Measurements from ENCODE around the gene TBCK. TPM values are rescaled to one million over a fixed set of nuclear protein-coding genes. Genes with fewer than 3 reads are reported as not detected.

TBCK gene
- polyA plus RNA-seq, 1 experiment: 36.3 TPM

DNA sequence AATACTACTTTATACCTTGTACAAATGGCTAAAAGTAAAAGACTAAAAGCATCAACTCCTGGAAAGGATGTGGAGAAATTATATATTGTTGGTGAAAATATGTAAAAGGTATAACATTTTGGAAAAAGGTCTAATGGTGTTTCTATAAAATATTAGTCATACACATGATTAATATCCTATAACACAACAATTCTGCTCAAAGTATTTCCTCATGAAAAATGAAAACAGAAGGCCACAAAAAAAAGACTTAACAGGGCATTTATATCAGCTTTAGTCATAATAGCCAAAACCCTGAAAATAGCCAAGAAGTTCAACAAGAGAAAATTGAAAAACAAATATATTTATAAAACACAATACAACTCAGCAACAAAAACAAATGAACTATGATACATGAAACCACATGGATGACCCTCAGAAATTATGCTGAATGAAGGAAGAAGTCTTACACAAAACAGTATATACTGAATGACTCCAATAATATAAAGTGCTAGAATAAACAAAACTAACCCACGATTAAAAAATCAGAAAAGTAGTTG is 38.8 kb downstream of the TBCK start:
- Histone ChIP-seq H3K27me3 (ENCODE audit: control insufficient read depth, insufficient read depth, low read length) (no peaks in the 10 kb centered on the region), H3K4me3 (ENCODE audit: low read depth, low read length) (no peak overlapping the region), H3K36me3 (ENCODE audit: control insufficient read depth, insufficient read depth, low read length) (0 out of 2 replicates have a peak, but pooled peaks cover 1% of the 10 kb centered on the region)
- no peak for DNase-seq (ENCODE audit: low read depth)
- ChIA-PET CTCF (no interaction called here), POLR2A (no interaction called here)
- TF ChIP-seq, protein P1, sequence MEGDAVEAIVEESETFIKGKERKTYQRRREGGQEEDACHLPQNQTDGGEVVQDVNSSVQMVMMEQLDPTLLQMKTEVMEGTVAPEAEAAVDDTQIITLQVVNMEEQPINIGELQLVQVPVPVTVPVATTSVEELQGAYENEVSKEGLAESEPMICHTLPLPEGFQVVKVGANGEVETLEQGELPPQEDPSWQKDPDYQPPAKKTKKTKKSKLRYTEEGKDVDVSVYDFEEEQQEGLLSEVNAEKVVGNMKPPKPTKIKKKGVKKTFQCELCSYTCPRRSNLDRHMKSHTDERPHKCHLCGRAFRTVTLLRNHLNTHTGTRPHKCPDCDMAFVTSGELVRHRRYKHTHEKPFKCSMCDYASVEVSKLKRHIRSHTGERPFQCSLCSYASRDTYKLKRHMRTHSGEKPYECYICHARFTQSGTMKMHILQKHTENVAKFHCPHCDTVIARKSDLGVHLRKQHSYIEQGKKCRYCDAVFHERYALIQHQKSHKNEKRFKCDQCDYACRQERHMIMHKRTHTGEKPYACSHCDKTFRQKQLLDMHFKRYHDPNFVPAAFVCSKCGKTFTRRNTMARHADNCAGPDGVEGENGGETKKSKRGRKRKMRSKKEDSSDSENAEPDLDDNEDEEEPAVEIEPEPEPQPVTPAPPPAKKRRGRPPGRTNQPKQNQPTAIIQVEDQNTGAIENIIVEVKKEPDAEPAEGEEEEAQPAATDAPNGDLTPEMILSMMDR (IDR thresholded peaks at IDR 0.05; ENCODE audit: insufficient read depth, low read depth, low read length): no peak

DNA sequence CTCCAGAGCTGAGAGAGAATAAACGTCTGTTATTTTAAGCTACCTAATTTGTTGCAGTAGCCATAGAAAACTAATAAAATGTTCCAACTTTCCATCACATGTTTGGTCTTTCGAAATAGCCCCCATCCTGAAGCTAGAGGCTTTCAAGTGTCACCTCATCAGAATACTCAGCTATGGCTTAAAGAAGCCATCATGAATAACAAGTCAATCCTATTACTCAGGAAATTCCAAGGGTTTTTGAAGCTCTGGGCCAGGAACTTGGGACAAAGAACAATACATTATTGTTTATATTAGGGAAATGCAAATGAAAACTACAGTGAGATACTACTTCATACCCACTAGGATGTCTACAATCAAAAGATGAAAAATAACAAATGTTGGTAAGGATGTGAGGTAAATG is 42.2 kb downstream of the TBCK start:
- ChIA-PET POLR2A (no interaction called here), CTCF (no interaction called here)
- 0 out of 2 replicates have a peak, but pooled peaks cover 1% of the 10 kb centered on the region for H3K36me3 ChIP-seq (ENCODE audit: control insufficient read depth, insufficient read depth, low read length)
- TF ChIP-seq, protein P1 (IDR thresholded peaks at IDR 0.05; ENCODE audit: insufficient read depth, low read depth, low read length): no peak
- H3K4me3 ChIP-seq (ENCODE audit: low read depth, low read length): no peak overlapping the region
- H3K27me3 ChIP-seq (ENCODE audit: control insufficient read depth, insufficient read depth, low read length): no peaks in the 10 kb centered on the region
- no peak for DNase-seq (ENCODE audit: low read depth)

DNA sequence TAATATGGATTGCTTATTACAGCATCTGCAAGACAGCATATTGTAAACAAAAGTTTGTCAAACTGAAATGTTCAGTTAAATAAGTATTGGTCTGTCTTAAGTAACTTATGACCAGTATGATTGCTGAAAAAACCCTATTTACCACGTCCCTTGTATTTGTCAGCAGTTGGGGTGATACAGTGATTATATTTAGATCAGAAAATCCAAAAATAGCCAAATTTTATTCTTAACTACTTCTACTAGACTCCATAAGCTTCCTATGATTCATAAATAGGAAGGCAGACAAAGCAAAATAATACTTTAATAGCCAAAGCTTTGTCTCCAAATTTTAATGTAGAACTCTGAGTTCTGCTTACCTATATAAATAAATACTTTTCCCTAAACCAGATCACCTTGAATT is 45.3 kb downstream of the TBCK start:
- Histone ChIP-seq H3K27me3 (ENCODE audit: control insufficient read depth, insufficient read depth, low read length) (no peaks in the 10 kb centered on the region), H3K4me3 (ENCODE audit: low read depth, low read length) (no peak overlapping the region), H3K36me3 (ENCODE audit: control insufficient read depth, insufficient read depth, low read length) (0 out of 2 replicates have a peak, but pooled peaks cover 1% of the 10 kb centered on the region)
- POLR2A ChIA-PET: no interaction called here
- TF ChIP-seq, protein P1 (IDR thresholded peaks at IDR 0.05; ENCODE audit: insufficient read depth, low read depth, low read length): no peak
- CTCF ChIA-PET: no interaction called here
- no peak for DNase-seq (ENCODE audit: low read depth)

DNA sequence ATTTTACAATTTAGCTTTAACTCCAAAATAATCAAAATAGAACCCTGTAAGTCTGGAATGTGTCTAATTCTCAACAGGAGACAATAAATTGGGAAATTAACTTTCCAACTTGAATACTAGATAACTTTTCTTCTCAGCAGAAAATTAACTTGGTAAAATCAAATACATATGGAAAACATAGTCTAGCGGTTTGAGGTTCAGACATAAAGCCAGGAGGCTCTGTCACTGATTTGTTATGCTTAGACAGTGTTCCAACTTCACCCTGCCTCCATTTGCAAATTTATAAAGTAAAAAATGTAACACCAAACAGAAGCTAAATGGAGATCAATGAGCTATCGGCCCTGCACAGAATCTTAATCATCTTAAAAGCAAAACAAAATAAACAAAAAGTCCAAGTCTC is 46.3 kb downstream of the TBCK start:
- Histone ChIP-seq H3K36me3 (ENCODE audit: control insufficient read depth, insufficient read depth, low read length) (0 out of 2 replicates have a peak, but pooled peaks cover under 1% of the 10 kb centered on the region), H3K27me3 (ENCODE audit: control insufficient read depth, insufficient read depth, low read length) (no peaks in the 10 kb centered on the region), H3K4me3 (ENCODE audit: low read depth, low read length) (no peak overlapping the region)
- TF ChIP-seq, protein P1 (IDR thresholded peaks at IDR 0.05; ENCODE audit: insufficient read depth, low read depth, low read length): no peak
- ChIA-PET POLR2A (no interaction called here), CTCF (interaction anchor here (0.7 to 0.9 kb wide), 3 partner anchors 11 to 101 kb away, joined by 3 read pairs; no protein-coding TSS in a partner anchor)
- DNase-seq (ENCODE audit: low read depth): no peak

DNA sequence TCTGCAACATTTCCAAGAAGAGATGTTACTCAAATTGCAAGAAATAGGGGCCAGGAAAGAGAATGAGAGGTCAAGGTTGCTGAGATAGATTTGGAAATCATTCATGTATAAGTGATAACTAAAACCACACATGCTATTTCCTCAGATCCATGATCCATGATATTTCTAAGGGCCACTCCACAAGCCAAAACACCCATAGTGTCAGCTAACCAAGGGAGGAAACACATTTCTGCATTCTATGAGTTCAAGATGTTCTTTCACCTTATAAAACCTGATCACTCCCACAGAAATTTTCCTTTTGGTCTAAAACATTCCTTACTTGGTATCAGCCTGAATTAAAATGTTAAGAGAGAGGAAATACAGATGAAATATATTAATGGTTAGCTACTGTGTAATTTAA is 47.2 kb downstream of the TBCK start:
- peak; percentile 25 for DNase-seq (ENCODE audit: low read depth)
- no peak overlapping the region for H3K4me3 ChIP-seq (ENCODE audit: low read depth, low read length)
- ChIA-PET CTCF (interaction anchor here (0.9 to 1.0 kb wide), 2 partner anchors 12 to 234 kb away, joined by 3 read pairs; no protein-coding TSS in a partner anchor), POLR2A (interaction anchor here (0.6 kb wide), 1 partner anchor 11 kb away, joined by 11 read pairs; no protein-coding TSS in a partner anchor)
- H3K27me3 ChIP-seq (ENCODE audit: control insufficient read depth, insufficient read depth, low read length): no peaks in the 10 kb centered on the region
- H3K36me3 ChIP-seq (ENCODE audit: control insufficient read depth, insufficient read depth, low read length): no peaks in the 10 kb centered on the region
- TF ChIP-seq, protein P1 (IDR thresholded peaks at IDR 0.05; ENCODE audit: insufficient read depth, low read depth, low read length): no peak

Data from BJ (cell line).